ENCODE results near the gene GLYATL3. TPM values are rescaled to one million over a fixed set of nuclear protein-coding genes. Genes with fewer than 3 reads are reported as not detected.

The GLYATL3 gene
- total RNA-seq, 2 experiments from 2014 or later: not detected

GRCh38 chr6:49526598-49526997, 26.9 kb downstream of the GLYATL3 start:
- CTCF ChIA-PET: no interaction called here
- H3K4me1 Mint-ChIP-seq (ENCODE audit: low read depth): no peaks in the 10 kb centered on the region

DNA sequence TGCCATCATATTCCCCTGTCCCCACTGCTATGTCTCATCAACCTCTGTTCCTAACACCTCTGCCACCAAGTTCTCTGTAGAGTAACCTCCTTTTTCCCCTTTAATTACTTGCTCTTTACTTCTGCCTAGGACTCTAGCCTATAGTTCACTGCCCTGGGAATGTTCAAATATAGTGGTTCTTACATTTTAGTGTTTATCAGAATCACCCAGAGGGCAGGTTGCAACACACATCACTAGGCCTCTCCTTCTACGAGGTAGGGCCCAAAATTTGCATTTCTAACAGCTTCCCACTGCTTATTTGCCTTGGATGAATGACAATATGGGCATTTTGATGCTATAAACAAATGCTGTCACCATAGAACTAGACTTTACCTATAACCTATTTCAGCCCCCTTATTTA, 27.6 kb downstream of the GLYATL3 start:
- no peak for ATAC-seq (ENCODE audit: poor library complexity)
- peaks cover 3% of the 10 kb centered on the region for H3K4me1 Mint-ChIP-seq (ENCODE audit: low read depth)
- no peaks in the 10 kb centered on the region for H3K4me1 ChIP-seq (ENCODE audit: insufficient read depth, low read length)
- DNase-seq: no peak
- H3K9me3 ChIP-seq (ENCODE audit: control insufficient read depth in 1 of 2, insufficient read depth in 1 of 2, low read length in 2 of 2): no peaks in the 10 kb centered on the region
- no peak for TF ChIP-seq CTCF (IDR thresholded peaks at IDR 0.05)
- no peaks in the 10 kb centered on the region for H3K9me3 Mint-ChIP-seq
- no peaks in the 10 kb centered on the region for H3K27me3 ChIP-seq (ENCODE audit: control insufficient read depth in 1 of 2, insufficient read depth in 2 of 2, low read length in 2 of 2)
- POLR2A ChIA-PET: no interaction called here
- intact Hi-C loops (cut with DNase I, micrococcal nuclease): no loop called here
- H3K27me3 Mint-ChIP-seq: peaks cover 22% of the 10 kb centered on the region
- no peak overlapping the region for H3K4me3 Mint-ChIP-seq
- CTCF ChIA-PET: no interaction called here
- H3K4me3 ChIP-seq (ENCODE audit: low read length): no peak overlapping the region
- no peaks in the 10 kb centered on the region for H3K36me3 Mint-ChIP-seq (ENCODE audit: low read depth)
- no peak overlapping the region for H3K27ac ChIP-seq (ENCODE audit: low read depth in 1 of 2, low read length in 2 of 2)
- no peak overlapping the region for H3K27ac Mint-ChIP-seq
- no peaks in the 10 kb centered on the region for H3K36me3 ChIP-seq (ENCODE audit: insufficient read depth, low read length)

More at GRCh38 chr6:49526598-49526997, 26.9 kb downstream of the GLYATL3 start:
- TF ChIP-seq CTCF (IDR thresholded peaks at IDR 0.05): no peak
- no peaks in the 10 kb centered on the region for H3K9me3 Mint-ChIP-seq
- ATAC-seq (ENCODE audit: poor library complexity) (no peak), DNase-seq (no peak)
- Histone ChIP-seq H3K4me1 (ENCODE audit: insufficient read depth, low read length) (no peaks in the 10 kb centered on the region), H3K9me3 (ENCODE audit: control insufficient read depth in 1 of 2, insufficient read depth in 1 of 2, low read length in 2 of 2) (no peaks in the 10 kb centered on the region), H3K27ac (ENCODE audit: low read depth in 1 of 2, low read length in 2 of 2) (no peak overlapping the region), H3K27me3 (ENCODE audit: control insufficient read depth in 1 of 2, insufficient read depth in 2 of 2, low read length in 2 of 2) (no peaks in the 10 kb centered on the region), H3K36me3 (ENCODE audit: insufficient read depth, low read length) (no peaks in the 10 kb centered on the region), H3K4me3 (ENCODE audit: low read length) (no peak overlapping the region)
- intact Hi-C loops (cut with DNase I, micrococcal nuclease): no loop called here
- no peak overlapping the region for H3K27ac Mint-ChIP-seq
- H3K36me3 Mint-ChIP-seq (ENCODE audit: low read depth): no peaks in the 10 kb centered on the region
- no peak overlapping the region for H3K4me3 Mint-ChIP-seq
- H3K27me3 Mint-ChIP-seq: peaks cover 16% of the 10 kb centered on the region
- POLR2A ChIA-PET: no interaction called here

DNA sequence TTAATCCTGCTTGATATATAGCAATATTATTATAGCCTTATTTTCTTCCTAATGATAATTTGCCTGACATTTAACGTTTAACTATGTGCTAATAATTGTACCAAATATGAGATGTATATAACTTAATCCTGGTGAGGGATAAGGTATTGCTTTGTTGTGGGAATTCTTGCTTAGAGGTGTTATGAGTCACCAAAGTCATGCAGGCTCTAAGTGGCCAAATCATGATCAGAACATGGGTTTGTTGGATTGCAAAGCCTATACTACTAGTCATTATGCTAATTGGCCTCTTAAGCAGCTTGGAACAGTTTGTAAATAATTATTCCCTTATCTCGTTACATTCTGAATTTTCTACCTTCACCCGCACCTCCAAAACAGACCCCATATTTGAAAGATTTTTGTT, 28.8 kb downstream of the GLYATL3 start:
- POLR2A ChIA-PET: no interaction called here
- H3K36me3 ChIP-seq (ENCODE audit: insufficient read depth, low read length): no peaks in the 10 kb centered on the region
- H3K27me3 ChIP-seq (ENCODE audit: control insufficient read depth in 1 of 2, insufficient read depth in 2 of 2, low read length in 2 of 2): no peaks in the 10 kb centered on the region
- no peaks in the 10 kb centered on the region for H3K9me3 ChIP-seq (ENCODE audit: control insufficient read depth in 1 of 2, insufficient read depth in 1 of 2, low read length in 2 of 2)
- peaks cover 3% of the 10 kb centered on the region for H3K4me1 Mint-ChIP-seq (ENCODE audit: low read depth)
- DNase-seq (no peak), ATAC-seq (ENCODE audit: poor library complexity) (no peak)
- no peaks in the 10 kb centered on the region for H3K4me1 ChIP-seq (ENCODE audit: insufficient read depth, low read length)
- H3K4me3 Mint-ChIP-seq: no peak overlapping the region
- H3K27ac ChIP-seq (ENCODE audit: low read depth in 1 of 2, low read length in 2 of 2): no peak overlapping the region
- H3K27me3 Mint-ChIP-seq: peaks cover 23% of the 10 kb centered on the region
- H3K4me3 ChIP-seq (ENCODE audit: low read length): no peak overlapping the region
- H3K27ac Mint-ChIP-seq: no peak overlapping the region
- no peaks in the 10 kb centered on the region for H3K9me3 Mint-ChIP-seq
- no peak for TF ChIP-seq CTCF (IDR thresholded peaks at IDR 0.05)
- intact Hi-C loops (cut with DNase I, micrococcal nuclease): no loop called here
- no peaks in the 10 kb centered on the region for H3K36me3 Mint-ChIP-seq (ENCODE audit: low read depth)
- CTCF ChIA-PET: no interaction called here

All from CD4-positive, alpha-beta T cell (primary cell).